Activated naive CD8-positive, alpha-beta T cell treated with anti-CD3 and anti-CD28 coated beads, Interleukin-2, amount 50 U/mL, for 24 hours (primary cell): Measurements from ENCODE around the gene SIPA1.
"Not testable (repeated sequence)": the region's sequence is repeated elsewhere in the genome, so short reads cannot be mapped to it uniquely, and the experiment has no call there.

Experiments
- ATAC-seq: fragments of 150-1000 bp; cut with Tn5 transposase; one replicate; pipeline ENCODE4 v1.10.0; 2021
- DNase-seq: peaks from one replicate; pipeline ENCODE4 v3.0.0; 2021
- H3K27ac Mint-ChIP-seq: one replicate; pipeline ENCODE4 v1.8.0; 2021; ENCODE audit warnings: mild to moderate bottlenecking, mixed read lengths
- H3K27me3 Mint-ChIP-seq: one replicate; pipeline ENCODE4 v1.8.0; 2021; ENCODE audit warnings: mixed read lengths
- H3K36me3 Mint-ChIP-seq: one replicate; pipeline ENCODE4 v1.8.0; 2021; ENCODE audit warnings: low read depth, mixed read lengths
- H3K4me1 Mint-ChIP-seq: one replicate; pipeline ENCODE4 v1.8.0; 2021; ENCODE audit warnings: mixed read lengths
- H3K4me3 Mint-ChIP-seq: one replicate; pipeline ENCODE4 v1.8.0; 2021; ENCODE audit warnings: mild to moderate bottlenecking, moderate library complexity, mixed read lengths
- H3K9me3 Mint-ChIP-seq: one replicate; pipeline ENCODE4 v1.8.0; 2021; ENCODE audit warnings: mixed read lengths

SIPA1 gene

DNA sequence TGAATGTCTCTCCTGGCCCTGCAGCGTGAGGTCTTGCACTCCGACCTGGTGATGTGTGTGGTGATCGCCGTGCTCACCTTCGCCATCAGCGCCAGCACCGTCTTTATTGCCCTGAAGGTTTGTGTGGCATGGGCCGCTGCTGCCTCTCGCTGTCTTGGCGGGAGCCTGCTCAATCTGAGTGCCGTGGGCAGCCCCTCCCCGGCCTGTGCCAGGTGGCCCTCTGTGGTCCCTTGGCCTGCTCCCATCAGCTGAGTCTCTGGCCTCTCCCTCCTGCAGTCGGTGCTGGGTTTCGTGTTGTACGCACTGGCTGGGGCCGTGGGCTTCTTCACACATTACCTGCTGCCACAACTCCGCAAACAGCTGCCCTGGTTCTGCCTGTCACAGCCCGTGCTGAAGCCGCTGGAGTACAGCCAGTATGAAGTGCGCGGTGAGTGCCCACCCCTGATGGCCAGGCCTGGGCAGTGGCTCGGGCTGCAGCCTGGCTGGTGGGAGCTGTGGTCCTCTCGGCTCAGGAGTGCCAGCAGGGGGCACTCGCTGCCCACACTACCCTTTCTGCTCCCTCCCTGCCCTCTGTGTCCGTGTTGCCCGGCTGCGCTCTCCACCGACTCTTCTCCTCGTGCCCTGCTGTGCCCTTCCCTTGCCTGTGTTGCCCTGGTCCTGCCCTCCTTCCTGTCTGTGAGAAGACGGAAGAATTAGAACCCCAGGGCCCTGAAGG, 12.1 kb upstream of the SIPA1 start:
- no peak overlapping the region for H3K27ac Mint-ChIP-seq
- H3K36me3 Mint-ChIP-seq = peaks cover 31% of the 10 kb centered on the region
- no peaks in the 10 kb centered on the region for H3K27me3 Mint-ChIP-seq
- DNase-seq (peak; percentile 53), ATAC-seq (peak; percentile 63)
- no peaks in the 10 kb centered on the region for H3K9me3 Mint-ChIP-seq
- no peak overlapping the region for H3K4me3 Mint-ChIP-seq
- peaks cover 6% of the 10 kb centered on the region for H3K4me1 Mint-ChIP-seq

DNA sequence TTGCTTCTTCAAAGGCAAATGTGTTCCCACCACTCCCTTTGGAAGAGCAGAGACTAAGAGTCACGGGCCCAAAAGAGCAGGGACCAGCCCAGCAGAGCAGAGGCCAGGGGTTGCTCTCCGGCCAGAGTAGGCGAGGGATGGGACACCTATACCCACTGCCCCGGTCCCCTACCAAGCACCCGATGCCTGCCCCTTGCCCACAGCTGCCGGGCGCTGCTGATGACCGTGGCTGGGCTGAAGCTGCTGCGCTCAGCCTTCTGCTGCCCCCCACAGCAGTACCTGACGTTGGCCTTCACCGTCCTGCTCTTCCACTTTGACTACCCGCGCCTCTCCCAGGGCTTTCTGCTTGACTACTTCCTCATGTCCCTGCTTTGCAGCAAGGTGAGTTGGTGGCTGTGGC, 10.7 kb upstream of the SIPA1 start:
- DNase-seq (no peak), ATAC-seq (no peak)
- Mint-ChIP-seq H3K27me3 (no peaks in the 10 kb centered on the region), H3K9me3 (no peaks in the 10 kb centered on the region), H3K36me3 (peaks cover 30% of the 10 kb centered on the region), H3K4me1 (peaks cover 3% of the 10 kb centered on the region), H3K4me3 (no peak overlapping the region), H3K27ac (no peak overlapping the region)

DNA sequence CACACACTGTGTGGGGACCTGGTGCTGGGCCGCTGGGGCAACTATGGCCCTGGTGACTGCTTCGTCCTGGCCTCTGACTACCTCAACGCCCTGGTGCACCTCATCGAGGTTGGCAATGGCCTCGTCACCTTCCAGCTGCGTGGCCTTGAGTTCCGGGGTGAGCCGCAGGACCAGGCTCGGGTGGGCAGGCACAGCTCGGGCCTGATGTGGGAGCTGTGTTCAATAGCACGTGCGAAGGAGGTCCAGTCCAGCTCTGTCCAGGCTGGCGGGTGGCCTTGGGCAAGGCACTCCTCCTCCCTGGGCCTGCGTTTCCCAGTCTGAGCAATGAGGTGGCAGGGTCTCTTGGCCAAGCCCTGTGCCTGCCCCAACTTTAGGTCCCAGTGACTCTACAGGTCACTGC, 8.3 kb upstream of the SIPA1 start:
- no peak for DNase-seq
- ATAC-seq = no peak
- H3K4me3 Mint-ChIP-seq = no peak overlapping the region
- no peaks in the 10 kb centered on the region for H3K27me3 Mint-ChIP-seq
- H3K27ac Mint-ChIP-seq = no peak overlapping the region
- H3K4me1 Mint-ChIP-seq = peaks cover 6% of the 10 kb centered on the region
- H3K36me3 Mint-ChIP-seq = peaks cover 25% of the 10 kb centered on the region
- no peaks in the 10 kb centered on the region for H3K9me3 Mint-ChIP-seq

DNA sequence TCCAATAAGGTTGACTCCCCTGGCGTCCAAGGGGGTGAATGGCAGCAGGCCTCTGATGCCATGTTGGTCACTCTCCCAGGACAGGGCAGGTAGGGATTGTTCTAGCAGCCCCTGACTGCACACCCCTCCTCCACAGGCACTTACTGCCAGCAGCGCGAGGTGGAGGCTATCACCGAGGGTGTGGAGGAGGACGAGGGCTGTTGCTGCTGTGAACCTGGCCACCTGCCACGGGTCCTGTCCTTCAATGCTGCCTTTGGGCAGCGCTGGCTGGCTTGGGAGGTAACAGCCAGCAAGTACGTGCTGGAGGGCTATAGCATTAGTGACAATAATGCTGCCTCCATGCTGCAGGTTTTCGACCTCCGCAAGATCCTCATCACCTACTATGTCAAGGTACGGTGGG, 7.7 kb upstream of the SIPA1 start:
- H3K4me3 Mint-ChIP-seq = no peak overlapping the region
- H3K27ac Mint-ChIP-seq = no peak overlapping the region
- peaks cover 29% of the 10 kb centered on the region for H3K36me3 Mint-ChIP-seq
- ATAC-seq = no peak
- H3K9me3 Mint-ChIP-seq = no peaks in the 10 kb centered on the region
- no peaks in the 10 kb centered on the region for H3K27me3 Mint-ChIP-seq
- DNase-seq = no peak
- peaks cover 6% of the 10 kb centered on the region for H3K4me1 Mint-ChIP-seq

DNA sequence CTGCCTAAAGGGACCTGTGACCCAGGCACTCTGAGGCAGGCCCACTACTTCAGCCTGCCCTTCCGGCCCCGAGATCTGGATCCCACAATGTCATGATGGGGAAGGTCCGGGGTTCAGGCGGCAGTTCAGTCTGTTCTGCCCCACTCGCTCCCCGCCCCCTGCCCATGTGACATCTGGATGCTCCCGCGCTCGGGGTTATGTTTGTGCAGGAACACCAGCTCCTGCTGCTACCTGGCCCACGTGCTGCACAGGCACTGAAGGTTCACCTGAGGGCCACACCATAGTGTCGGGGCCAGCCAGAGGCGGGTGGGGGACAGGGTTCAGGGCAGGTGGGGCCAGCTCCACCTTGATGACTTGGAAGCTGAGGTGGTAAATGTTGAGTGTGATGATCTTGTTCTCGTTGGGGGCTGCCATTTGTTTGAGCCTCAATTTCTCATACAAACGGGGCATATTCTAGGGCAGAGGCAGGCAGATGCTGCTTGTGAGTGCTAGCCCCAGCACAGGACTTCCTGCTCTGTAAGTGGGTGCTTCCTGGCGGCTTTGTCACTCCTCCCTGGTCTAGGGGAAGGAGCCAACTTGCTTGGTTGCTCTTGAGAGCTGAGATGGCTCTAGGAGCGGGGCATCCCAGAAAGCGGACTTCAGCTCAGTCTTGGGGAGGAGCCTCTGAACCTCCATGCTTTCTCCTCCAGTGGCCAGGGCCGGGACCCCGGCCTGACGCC, 4.4 kb upstream of the SIPA1 start:
- DNase-seq (no peak), ATAC-seq (no peak)
- peaks cover 12% of the 10 kb centered on the region for H3K4me1 Mint-ChIP-seq
- peak overlapping the region; percentile 26 for H3K27ac Mint-ChIP-seq
- peaks cover 12% of the 10 kb centered on the region for H3K36me3 Mint-ChIP-seq
- H3K4me3 Mint-ChIP-seq = no peak overlapping the region
- H3K27me3 Mint-ChIP-seq = no peaks in the 10 kb centered on the region
- H3K9me3 Mint-ChIP-seq = no peaks in the 10 kb centered on the region

DNA sequence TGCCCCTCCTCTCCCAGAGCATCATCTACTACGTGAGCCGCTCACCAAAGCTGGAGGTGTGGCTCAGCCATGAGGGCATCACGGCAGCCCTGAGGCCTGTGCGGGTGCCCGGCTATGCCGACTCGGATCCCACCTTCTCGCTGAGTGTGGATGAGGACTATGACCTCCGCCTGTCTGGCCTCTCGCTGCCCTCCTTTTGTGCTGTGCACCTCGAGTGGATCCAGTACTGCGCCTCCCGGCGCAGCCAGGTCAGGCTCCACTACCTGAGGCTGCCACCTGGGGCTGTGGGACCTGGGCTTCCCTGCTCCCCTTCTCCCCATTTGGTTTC, 3.8 kb upstream of the SIPA1 start:
- H3K4me3 Mint-ChIP-seq = no peak overlapping the region

DNA sequence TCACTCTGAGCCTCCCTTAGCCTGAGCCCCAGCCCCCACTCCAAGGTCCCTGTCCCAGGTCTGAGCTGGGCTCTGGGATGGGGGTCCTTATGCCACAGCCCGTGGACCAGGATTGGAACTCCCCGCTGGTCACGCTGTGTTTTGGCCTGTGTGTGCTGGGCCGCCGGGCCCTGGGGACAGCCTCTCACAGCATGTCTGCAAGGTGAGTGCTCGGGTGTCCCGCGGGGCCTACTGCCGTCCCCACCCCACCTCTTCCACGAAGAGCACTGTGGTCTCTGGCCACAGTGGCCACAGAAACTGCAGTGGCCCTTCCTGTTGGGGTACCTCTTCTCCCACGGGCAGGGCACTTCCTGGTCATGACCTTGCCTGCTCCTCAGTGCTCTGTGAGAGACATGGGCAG, 3.5 kb upstream of the SIPA1 start:
- H3K4me1 Mint-ChIP-seq = peaks cover 20% of the 10 kb centered on the region
- H3K27me3 Mint-ChIP-seq = no peaks in the 10 kb centered on the region
- no peak overlapping the region for H3K27ac Mint-ChIP-seq
- no peaks in the 10 kb centered on the region for H3K9me3 Mint-ChIP-seq
- H3K36me3 Mint-ChIP-seq = peaks cover 13% of the 10 kb centered on the region
- DNase-seq = no peak
- no peak overlapping the region for H3K4me3 Mint-ChIP-seq
- ATAC-seq = no peak

More for the DNA sequence above, 3.8 kb upstream of the SIPA1 start:
- Mint-ChIP-seq H3K4me1 (peaks cover 17% of the 10 kb centered on the region), H3K27ac (no peak overlapping the region), H3K27me3 (no peaks in the 10 kb centered on the region), H3K9me3 (no peaks in the 10 kb centered on the region), H3K36me3 (peaks cover 15% of the 10 kb centered on the region)
- ATAC-seq = no peak
- DNase-seq = no peak

DNA sequence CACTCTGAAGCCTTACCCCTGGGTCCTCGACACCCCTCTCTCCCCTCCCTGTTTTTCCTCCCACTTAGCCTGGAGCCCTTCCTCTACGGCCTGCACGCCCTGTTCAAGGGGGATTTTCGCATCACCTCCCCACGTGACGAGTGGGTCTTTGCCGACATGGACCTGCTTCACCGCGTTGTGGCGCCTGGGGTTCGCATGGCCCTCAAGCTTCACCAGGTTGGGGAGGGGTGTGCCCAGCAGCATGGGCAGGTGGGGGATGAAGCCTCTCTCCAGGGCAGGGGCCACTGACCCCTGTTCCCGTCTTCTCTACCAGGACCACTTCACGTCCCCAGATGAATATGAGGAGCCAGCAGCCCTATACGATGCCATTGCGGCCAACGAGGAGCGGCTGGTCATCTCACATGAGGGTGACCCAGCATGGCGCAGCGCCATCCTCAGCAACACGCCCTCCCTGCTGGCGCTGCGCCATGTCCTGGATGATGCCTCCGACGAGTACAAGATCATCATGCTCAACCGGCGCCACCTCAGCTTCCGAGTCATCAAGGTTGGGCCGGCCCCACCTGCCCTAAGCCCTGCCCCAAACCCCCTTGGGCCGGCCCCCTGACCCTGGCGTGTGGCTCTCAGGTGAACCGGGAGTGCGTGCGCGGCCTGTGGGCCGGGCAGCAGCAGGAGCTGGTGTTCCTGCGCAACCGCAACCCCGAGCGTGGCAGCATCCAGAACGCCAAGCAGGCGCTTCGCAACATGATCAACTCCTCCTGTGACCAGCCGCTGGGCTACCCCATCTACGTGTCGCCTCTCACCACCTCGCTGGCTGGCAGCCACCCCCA, 2.8 kb upstream of the SIPA1 start:
- Mint-ChIP-seq H3K27ac (no peak overlapping the region), H3K4me1 (peaks cover 26% of the 10 kb centered on the region), H3K9me3 (no peaks in the 10 kb centered on the region), H3K27me3 (no peaks in the 10 kb centered on the region), H3K4me3 (no peak overlapping the region), H3K36me3 (peaks cover 13% of the 10 kb centered on the region)
- ATAC-seq (no peak), DNase-seq (no peak)

DNA sequence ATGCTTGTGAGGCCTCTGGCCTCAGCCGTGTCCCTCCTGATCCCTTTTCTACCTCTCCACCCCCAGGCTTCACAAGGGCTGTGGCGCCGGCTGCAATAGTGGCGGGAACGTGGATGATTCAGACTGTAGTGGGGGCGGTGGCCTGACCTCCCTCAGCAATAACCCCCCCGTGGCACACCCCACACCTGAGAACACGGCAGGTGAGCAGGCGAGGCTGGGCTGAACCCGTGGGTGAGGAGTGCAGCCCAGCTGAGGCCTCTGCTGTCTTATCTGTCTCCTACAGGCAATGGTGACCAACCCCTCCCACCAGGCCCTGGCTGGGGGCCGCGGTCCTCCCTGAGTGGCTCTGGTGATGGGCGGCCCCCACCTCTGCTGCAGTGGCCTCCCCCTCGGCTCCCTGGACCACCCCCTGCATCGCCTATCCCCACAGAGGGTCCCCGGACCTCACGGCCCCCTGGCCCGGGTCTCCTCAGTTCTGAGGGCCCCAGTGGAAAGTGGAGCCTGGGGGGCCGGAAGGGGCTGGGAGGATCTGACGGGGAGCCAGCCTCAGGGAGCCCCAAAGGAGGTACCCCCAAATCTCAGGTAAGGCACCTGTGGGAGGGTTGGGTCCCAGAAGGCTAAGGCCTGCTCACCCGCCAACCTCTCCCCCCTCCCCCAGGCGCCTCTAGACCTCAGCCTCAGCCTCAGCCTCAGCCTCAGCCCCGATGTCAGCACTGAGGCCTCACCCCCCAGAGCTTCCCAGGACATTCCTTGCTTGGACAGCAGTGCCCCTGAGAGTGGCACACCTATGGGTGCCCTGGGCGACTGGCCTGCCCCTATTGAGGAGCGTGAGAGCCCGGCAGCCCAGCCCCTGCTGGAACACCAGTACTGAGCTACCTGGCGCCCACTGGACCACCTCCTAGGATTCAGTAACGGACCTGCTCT, 1.5 kb upstream of the SIPA1 start:
- H3K36me3 Mint-ChIP-seq = peaks cover 13% of the 10 kb centered on the region
- H3K27ac Mint-ChIP-seq = no peak overlapping the region

DNA sequence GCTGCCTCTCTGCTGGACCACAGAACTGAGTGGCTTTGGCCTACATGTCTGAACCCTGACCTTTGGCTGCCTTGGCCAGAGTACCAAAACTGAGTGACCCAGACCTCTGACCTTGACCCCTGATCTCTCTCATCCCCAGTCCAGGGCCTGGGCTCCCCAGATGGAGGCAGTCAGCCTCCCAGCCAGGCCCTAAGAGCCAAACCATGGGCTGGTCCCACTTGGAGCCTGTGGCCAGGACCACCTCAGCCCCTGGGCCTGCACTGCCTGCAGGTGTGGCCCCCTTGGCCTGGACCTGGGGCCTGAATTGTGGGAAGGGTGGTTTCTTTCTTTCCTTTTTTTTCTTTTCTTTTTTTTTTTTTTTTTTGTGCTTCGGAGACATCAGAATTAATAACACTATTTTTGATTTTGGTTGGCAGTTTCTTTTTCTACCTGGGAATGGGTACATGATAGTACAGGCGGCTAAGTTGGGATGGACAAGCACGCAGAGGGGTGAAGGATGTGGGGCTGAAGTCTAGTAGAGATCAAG, 806 bp upstream of the SIPA1 start:
- Mint-ChIP-seq H3K9me3 (no peaks in the 10 kb centered on the region), H3K4me1 (peaks cover 43% of the 10 kb centered on the region)
- no peak for ATAC-seq

More for the DNA sequence above, 1.5 kb upstream of the SIPA1 start:
- Mint-ChIP-seq H3K9me3 (no peaks in the 10 kb centered on the region), H3K4me1 (peaks cover 36% of the 10 kb centered on the region), H3K4me3 (no peak overlapping the region), H3K27me3 (no peaks in the 10 kb centered on the region)
- no peak for ATAC-seq
- DNase-seq = no peak

DNA sequence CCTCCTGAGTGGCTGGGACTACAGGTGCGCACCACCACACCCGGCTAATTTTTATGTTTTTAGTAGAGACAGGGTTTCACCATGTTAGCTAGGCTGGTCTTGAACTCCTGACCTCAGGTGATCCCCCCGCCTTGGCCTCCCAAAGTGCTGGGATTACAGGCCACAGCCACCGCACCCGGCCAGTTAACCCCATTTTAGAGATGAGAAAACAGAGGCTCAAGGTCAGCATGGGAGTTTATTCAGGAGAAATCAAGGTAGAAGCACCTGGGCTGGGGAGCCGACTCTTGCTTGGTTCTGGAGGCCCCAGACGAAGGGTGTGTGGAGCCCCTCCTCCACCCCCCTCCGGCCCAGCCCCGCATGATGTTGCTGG, 1.3 kb downstream of the SIPA1 start:
- H3K27me3 Mint-ChIP-seq, DNase-seq, H3K9me3 Mint-ChIP-seq, ATAC-seq: not testable (repeated sequence)
- H3K4me3 Mint-ChIP-seq = peak overlapping the region; percentile 85
- peaks cover 17% of the 10 kb centered on the region for H3K36me3 Mint-ChIP-seq
- peak overlapping the region; percentile 91 for H3K27ac Mint-ChIP-seq
- peaks cover 52% of the 10 kb centered on the region for H3K4me1 Mint-ChIP-seq

More for the DNA sequence above, 806 bp upstream of the SIPA1 start:
- peaks cover 18% of the 10 kb centered on the region for H3K36me3 Mint-ChIP-seq
- peak overlapping the region; percentile 81 for H3K27ac Mint-ChIP-seq
- H3K27me3 Mint-ChIP-seq = no peaks in the 10 kb centered on the region
- DNase-seq = no peak
- H3K4me3 Mint-ChIP-seq = peak overlapping the region; percentile 85

DNA sequence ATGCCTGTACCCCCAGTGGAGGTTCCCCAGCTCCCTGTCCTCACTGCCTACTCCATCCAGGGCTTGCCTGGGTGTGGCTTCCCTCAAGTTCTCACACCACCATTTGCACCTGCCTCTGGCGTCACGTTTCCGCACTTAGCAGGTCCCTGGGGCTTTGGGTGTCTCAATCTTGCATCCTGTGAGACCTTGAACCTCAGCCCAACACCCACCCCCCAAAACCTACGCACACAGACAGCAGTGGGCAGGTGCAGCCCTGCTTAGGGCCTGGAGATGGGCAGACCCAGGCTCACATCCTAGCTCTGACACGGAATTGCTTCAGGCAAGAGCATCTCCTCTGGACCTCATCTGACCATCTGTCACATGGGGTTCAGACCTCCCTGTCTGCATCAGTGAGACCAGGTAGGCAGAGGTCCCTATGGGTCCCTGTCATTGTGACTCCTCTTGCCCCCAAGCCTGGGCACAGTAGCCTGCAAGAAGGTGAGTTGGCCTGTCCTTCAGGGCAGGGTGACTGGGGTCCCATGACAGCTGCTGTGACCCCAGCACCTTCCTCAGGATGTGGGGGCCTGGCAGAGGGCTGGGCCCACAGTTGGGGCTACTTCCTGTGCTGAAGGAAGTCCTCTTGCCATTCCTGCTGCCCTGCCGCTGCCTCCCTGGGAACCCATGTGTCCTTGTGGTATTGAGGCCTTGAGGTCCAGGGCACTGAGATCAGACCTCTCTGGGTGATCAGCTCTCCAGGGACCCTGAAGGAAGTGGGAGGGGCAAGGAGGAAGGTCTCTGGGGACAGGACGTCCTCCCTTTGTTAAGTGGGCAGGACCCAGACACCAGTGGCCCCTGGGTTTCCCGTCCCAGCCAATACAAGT, 2.0 kb downstream of the SIPA1 start:
- peaks cover 14% of the 10 kb centered on the region for H3K36me3 Mint-ChIP-seq
- H3K27ac Mint-ChIP-seq = peak overlapping the region; percentile 91
- DNase-seq = peak; percentile 68
- H3K4me3 Mint-ChIP-seq = peak overlapping the region; percentile 85
- no peaks in the 10 kb centered on the region for H3K27me3 Mint-ChIP-seq
- H3K4me1 Mint-ChIP-seq = peaks cover 52% of the 10 kb centered on the region
- peak; percentile 7 for ATAC-seq
- no peaks in the 10 kb centered on the region for H3K9me3 Mint-ChIP-seq
